IPS-11a (cell line): ENCODE measurements around the gene CEP70.
"Not testable (repeated sequence)": the region's sequence is repeated elsewhere in the genome, so short reads cannot be mapped to it uniquely, and the experiment has no call there.

Experiments used
- H3K4me3 ChIP-seq: one replicate; pipeline ENCODE4 v1.5.1; 2013; ENCODE audit warnings: low read depth, low read length, control low read depth

CEP70 gene, protein sequence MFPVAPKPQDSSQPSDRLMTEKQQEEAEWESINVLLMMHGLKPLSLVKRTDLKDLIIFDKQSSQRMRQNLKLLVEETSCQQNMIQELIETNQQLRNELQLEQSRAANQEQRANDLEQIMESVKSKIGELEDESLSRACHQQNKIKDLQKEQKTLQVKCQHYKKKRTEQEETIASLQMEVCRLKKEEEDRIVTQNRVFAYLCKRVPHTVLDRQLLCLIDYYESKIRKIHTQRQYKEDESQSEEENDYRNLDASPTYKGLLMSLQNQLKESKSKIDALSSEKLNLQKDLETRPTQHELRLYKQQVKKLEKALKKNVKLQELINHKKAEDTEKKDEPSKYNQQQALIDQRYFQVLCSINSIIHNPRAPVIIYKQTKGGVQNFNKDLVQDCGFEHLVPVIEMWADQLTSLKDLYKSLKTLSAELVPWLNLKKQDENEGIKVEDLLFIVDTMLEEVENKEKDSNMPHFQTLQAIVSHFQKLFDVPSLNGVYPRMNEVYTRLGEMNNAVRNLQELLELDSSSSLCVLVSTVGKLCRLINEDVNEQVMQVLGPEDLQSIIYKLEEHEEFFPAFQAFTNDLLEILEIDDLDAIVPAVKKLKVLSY

DNA sequence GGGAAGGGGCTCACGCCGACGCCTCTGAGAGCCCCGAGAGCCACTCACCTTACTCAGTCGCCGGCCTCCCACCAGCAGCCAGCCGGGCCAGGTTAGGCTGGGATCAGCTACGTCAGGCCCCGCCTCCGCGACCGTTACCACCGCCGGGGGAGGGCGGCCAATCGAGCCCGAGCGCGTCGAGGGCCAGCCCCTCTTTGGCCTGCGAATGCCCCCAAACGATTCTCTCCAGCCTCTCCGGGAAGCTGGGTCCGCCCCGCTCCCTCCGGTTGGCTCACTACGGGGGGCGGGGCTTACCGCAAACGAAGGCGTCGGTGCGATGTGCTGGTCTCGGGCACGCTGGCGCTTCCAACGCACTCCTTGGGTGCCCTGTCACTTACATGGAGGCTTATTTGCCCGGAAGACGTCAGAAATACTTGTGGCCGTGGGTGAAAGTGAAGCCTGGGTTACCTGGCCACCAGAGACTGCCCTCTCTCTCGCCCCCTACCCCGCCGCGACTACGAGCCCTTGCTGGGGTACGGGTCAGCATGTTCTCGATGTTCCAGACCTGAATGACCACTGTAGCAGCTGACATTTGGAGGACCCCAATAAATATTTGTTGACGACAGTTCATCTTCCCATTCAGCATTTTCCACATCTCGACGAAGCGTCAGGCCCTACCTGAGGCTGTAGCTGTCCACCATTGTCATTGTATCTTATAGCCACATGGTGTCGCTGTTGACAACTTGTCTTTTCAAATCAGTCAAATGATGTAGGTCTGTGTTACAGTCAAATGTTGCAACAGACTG lies at the start of gene CEP70:
CEP70 (minus strand) TSS at position 111 of the 785 bp plus-strand sequence. CDS start 21,333 bp downstream, outside the sequence.
- peak within 1 kb of the TSS; percentile 81 for H3K4me3 ChIP-seq

DNA sequence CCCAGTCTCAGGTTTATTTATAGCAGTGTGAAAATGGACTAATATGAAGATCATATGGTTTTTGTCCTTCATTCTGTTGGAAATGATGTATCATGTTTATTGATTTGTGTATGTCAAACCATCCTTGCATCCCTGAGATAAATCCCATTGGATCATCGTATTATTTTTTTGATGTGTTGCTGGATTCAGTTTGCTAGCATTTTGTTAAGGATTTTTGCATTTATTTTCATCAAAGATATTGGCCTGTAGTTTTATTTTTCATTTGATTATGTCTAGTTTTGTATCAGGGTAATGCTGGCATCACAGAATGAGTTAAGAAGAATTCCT lies 48.8 kb upstream of the CEP70 start:
- H3K4me3 ChIP-seq = no peak overlapping the region

DNA sequence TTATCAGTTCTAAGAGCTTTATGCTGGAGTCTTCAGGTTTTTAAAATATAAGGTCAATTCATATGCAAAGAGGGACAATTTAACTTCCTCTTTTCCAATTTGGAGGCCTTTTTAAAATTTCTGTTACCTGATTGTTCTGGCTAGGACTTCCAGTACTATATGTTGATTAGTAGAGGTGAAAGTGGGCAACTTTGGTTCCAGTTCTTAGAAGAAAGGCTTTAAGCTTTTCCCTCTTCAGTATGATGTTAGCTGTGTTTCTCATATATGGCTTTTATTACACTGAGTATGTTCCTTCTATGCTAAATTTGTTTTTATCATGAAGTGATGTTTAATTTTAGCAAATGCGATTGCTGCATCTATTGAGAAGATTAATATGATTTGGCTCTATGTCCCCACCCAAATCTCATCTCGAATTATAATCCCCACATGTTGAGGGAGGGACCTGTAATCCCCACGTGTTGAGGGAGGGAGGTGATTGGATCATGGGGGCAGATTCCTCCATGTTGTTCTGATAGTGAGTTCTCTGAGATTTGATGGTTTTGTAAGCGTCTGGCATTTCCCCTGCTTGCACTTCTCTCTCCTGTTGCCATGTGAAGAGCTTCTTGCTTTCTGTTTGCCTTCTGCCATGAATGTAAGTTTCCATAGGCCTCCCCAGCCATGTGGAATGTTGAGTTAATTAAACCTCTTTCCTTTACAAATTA lies 48.3 kb upstream of the CEP70 start:
- H3K4me3 ChIP-seq = no peak overlapping the region

DNA sequence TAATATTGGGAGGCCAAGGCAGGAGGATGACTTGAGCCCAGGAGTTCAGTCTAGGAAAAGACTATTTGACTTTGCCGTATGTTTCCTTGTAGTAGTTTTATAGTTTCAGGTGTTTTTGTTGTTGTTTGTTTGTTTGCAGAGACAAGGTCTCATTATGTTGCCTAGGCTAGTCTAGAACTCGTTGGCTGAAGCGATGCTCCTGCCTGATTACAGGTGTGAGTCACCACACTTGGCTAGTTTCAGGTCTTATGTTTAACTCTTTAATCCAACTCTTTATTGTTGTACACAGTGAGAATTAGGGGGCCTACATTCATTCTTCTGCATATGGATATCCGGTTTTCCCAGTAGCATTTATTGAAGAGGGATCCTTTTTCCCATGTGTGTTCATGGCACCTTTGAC lies 46.5 kb upstream of the CEP70 start:
- no peak overlapping the region for H3K4me3 ChIP-seq

DNA sequence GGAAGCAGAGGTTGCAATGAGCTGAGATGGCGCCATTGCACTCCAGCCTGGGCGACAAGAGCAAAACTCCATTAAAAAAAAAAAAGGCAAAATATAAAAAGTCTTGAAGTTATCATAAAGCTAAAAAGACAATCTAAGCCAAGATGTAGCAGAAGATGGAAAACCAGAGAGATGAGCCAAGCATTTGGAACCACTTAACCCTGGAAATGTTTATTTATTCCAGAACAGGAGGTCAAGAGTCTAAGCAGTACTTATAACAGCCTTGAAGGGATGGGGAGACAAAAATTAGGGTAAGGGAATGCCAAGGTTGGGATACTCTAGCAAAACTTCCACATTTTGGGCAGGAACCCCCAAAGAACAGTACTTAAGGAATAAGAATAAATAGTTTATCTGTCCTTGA lies 44.6 kb upstream of the CEP70 start:
- no peak overlapping the region for H3K4me3 ChIP-seq

DNA sequence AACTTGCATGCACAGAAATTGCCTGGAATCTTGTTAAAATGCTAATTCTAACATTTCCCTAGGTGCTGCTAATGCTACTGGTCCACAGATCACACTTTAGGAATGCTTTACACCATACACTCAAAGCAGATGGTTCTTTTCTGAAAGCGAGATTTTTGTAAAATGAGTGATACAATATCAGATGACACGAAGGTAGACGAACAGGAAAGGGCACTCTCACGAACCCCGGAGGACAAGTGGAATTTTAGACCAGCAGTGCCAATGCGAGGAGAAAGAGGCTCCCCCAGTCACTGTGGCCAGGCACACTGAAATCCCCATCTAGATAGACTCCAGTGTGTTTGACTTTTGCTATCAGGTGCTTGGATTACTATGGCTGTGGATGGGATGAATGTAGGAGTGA lies 35.5 kb upstream of the CEP70 start:
- no peak overlapping the region for H3K4me3 ChIP-seq

DNA sequence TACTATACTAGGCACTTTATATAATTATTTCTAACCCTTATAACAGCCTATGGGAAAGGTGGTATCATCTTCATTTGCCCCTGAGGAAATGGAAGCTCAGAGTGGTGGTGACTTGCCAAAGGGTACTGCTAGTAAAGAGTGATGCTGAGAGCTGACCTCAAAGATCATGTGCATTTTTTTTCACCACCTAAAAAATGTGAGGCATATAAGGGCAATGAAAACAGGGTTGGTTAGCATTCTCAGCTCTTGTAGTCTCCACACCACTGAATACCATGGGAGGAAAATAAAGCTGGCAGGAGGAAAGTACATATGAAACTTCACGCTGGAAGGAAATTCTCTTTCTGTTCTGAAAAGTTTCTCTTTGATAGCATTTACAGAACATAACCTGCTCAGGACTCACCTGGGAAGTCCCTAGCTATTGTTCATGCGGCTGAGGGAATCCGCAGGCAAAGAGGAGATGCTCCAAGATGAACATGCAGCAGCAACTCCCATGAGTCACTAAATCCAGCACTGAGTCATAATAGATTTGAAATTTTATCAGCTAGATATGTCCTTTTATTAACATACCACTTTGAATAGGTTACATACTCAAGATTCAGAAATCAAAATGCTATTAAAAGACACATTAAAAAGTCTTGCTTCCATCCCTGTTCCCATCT lies 31.8 kb upstream of the CEP70 start:
- H3K4me3 ChIP-seq = no peak overlapping the region

DNA sequence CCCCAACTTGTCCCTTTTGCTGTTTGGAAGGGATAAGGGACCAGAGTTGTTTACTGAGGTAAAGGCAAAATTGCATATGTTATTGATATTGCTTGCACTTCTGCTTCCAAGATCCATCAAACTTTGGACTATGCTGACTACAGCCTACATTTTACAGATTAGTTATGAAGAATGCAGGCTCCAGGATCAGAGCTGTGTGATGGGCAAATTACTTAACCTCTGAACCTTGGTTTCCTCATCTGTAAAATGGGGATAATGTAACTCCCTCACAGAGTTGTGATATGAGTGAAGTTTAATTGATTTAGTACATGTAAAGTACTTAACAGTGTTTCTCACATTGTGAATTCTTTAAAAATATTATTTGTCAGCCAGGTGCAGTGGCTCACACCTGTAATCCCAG lies 30.5 kb upstream of the CEP70 start:
- no peak overlapping the region for H3K4me3 ChIP-seq

DNA sequence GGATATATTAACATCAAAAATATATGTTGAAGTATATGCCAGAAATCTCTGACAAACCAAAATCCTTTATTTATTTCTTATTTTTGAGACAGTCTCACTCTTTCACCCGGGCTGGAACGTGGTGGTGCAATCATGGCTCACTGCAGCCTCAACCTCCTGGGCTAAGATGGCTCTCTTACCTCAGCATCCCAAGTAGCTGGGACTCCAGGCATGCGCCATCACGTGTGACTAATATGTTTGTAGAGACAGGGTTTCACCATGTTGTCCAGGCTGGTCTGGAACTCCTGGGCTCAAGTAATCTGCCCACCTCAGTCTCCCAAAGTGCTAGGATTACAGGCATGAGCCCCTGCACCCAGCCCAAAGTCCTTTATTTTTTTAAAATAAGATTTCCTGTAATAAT lies 26.4 kb upstream of the CEP70 start:
- no peak overlapping the region for H3K4me3 ChIP-seq

DNA sequence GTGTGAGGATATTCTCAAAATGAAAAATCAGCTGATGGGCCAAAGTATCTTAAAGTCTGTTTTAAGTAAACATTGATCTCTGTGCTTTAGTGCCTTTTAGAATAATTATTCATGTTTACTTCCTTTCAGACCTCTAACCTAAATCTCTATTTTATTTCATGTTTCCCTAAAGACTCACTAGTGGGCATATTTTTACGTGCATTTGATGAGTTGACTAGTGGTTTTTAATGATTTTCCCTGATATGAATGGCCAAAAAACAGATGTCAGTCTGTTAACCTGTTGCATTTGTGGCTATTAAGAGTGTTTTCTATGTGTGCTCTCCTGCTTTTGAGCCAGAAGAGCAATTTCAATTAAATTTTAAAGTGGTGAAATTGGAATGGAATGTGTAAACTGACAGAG lies 21.4 kb upstream of the CEP70 start:
- no peak overlapping the region for H3K4me3 ChIP-seq

DNA sequence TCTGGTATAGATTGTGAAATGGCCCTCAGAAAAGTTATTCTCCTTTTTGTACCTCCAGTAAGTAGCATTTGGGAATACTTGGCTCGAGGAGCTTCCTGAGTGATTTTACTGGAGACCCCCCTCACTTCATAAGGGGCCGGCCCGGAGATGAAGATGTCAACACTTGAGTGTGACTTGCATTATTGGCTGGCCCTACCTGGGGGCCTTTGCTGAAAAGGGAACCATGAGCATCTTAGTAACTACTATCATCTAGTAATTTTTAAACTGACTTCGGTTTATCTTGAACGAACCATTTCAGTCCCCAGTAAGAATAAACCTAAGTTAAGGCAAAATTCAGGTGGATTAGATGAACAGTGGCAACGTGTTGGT lies 15.8 kb upstream of the CEP70 start:
- peak overlapping the region; percentile 74 for H3K4me3 ChIP-seq

DNA sequence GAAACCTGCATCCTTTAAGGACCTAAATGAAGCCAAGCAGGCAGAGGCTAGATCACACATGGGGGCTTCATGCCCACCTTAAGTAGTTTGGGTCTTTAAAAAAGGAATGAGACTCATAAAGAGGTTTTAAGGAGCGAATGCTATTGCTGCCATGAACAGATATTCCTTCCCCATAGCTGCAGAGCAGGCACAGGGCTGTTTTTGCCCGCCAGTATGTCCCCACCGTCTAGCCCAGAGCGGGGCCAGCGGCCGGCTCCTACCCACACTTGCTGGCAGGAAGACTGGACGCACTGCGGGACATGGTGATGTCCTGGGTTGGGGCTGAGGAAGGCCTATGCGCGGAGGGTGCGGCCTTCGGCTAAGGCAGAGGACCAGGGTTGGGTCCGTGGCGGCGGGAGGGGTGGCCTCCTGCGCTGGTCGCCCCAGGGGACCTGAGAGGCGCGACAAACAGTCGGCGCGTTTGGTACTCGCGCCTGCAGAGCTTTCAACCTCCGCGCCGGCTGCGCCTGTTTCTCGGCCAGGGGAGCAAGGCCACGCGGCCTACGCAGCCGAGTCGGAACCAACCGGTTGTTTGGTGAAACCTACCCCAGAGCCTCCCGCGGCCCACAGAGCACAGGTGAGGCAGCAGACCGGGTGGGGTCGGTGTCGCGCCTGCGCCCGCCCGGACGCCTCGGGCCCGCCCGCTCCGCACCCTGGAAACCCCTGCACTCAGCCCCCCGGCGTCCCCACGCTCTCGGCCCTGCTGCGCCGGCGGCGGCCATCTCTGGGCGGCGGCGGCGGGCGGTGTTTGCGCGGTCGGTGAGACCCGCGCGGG lies 14.5 kb upstream of the CEP70 start, which contains the start of gene FAIM:
FAIM (plus strand) TSS at position 450 of the 814 bp plus-strand sequence. CDS start 10,956 bp downstream, outside the sequence.
- peak within 1 kb of the TSS; percentile 74 for H3K4me3 ChIP-seq

DNA sequence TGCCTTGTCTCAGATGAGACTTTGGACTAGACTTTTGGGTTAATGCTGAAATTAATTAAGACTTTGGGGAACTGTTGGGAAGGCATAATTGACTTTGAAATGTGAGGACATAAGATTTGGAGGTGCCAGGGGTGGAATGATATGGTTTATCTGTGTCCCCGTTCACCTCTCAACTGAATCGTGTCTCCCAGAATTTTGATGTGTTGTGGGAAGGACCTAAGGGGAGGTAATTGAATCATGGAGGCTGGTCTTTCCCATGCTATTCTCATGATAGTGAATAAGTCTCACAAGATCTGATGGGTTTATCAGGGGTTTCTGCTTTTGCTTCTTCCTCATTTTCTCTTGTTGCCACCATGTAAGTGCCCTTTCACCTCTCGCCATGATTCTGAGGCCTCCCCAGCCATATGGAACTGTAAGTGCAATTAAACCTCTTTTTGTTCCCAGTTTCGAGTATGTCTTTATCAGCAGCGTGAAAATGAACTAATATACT lies 10.1 kb upstream of the CEP70 start:
- H3K4me3 ChIP-seq = not testable (repeated sequence)

DNA sequence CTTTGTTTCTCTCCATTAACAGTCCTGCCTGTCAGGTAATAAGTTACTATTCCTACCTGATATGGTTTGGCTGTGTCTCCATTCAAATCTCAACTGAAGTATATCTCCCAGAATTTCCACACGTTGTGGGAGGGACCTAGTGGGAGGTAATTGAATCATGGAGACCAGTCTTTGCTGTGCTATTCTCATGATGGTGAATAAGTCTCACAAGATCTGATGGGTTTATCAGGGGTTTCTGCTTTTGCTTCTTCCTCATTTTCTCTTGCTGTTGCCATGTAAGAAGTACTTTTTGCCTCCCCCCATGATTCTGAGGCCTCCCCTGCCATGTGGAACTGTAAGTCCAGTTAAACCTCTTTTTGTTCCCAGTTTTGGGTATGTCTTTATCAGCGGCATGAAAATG lies 7.6 kb upstream of the CEP70 start:
- not testable (repeated sequence) for H3K4me3 ChIP-seq

DNA sequence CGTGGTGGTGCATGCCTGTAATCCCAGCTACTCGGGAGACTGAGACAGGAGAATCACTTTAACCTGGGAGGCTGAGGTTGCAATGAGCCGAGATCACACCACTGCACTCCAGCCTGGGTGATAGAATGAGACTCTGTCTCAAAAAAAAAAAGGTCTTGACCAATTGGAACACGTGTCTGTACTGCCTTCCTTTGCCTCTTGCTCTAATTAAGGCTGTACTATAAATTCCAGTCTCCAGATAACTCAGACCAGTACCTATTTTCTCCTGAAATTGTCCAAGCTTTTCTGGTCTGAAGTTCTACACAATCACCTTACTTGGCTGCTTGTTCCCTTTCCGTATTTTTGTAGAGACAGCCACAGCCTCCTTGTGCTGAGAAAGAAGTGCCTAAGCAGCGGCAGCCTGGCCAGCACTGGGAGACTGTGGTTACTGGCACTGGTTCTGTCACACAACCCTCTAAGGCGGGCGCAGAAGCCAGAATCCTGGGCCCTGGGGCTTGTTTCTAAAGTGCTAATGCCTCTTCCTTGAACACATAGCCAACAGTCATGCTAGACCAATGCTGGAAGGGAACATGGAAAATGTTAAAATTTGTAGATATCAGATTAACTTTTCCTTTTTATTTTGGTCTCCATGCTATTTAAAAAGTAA lies 6.2 kb upstream of the CEP70 start:
- H3K4me3 ChIP-seq = no peak overlapping the region

DNA sequence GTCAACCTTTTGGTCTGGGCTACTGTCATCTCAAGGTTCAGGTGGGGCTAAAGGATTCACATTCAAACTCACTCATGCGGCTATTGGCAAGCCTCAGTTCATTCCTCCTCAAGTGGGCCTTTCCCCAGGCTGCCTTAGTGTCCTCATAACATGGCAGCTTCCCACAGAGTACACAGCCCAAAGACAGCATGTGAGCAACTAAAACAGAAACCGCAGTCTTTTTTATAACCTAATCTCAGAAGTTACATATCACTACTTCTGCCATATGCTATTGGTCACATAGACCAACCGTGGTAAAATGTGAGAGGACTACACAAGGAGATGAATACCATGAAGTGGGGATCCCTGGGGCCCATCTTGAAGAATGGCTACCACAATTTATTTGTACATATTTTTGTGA lies 4.5 kb upstream of the CEP70 start:
- no peak overlapping the region for H3K4me3 ChIP-seq

DNA sequence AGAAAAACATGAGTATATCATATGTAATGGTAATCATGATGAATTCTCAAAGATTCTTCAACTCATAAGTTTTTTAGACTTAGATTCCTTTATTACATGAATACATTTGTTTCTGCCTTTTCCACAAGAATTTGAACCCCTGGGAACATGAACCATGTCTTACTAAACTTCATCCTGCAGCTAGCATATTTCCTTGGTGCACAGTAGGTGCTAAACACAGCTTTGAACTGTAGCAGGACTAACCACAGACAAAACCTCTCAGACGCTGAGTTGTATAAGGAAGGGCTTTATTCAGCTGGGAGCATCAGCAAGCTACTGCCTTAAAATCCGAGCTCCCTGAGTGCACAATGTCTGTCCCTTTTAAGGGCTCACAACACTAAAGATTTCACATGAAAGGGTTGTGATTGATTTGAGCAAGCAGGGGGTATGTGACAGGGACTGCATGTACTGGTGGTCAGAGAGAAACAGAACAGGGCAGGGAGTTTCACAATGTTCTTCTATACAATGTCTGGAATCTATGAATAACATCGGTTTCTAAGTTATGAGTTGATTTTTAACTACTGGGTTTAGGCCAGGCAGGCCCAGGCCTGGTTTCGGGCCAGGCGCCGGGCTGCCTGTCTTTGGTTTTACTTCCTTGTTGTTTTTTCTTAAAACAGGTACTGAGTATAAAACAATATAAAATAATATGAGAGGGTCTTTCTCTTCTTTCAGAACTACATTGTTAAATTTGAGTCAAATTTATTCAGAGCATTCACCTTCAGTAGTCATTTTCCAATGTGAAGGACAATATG lies 3.3 kb upstream of the CEP70 start:
- not testable (repeated sequence) for H3K4me3 ChIP-seq

DNA sequence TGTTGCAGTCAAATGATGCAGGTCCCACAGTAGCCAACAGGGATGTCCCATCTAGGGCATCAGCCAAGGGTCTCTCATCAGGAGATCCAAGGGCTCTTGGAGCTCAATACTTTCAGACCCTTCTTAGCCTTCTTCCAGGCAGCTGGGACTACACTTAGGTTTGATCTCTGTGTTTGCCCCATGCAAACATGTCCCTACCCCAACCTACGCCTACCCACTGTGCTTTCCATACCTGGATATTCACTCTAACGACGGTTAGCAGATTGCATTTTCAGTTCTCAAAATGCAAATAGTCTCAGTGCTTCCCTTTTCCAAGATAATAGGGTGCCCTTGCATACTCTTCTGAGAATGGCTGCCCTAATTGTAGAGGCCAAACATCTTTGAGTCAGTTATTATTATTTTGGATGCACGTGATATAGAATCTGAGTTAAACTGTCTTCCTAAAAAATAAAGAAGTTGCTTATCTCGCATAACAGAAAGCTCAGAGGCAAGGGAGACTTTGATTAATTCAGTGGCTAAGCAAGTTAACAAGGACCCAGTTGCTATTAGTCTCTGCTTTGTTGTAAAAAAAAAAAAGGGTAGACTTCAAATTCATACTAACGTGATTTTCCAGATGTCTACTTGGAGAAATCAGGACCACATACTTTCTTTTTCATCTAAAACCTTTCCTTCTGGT lies 1.0 kb upstream of the CEP70 start:
- H3K4me3 ChIP-seq = no peak overlapping the region
